GM18498 (cell line): ENCODE results near the gene MEX3C.

Source experiments
- ATAC-seq: cut with Tn5 transposase; IDR thresholded peaks from one replicate; pipeline ENCODE4 v1.9.1; 2021; ENCODE audit warnings: mild to moderate bottlenecking, moderate library complexity; ENCODE audit not compliant: unreplicated experiment

The MEX3C gene

GRCh38 chr18:51154431-51155063, 42.9 kb downstream of the MEX3C start:
- ATAC-seq: no peak

- peak; percentile 79 for ATAC-seq
These were observed 43.7 kb downstream of the MEX3C start for GRCh38 chr18:51153659-51154371.

GRCh38 chr18:51151568-51152511, 45.6 kb downstream of the MEX3C start:
- ATAC-seq: peak; percentile 31

GRCh38 chr18:51151185-51151567, 46.3 kb downstream of the MEX3C start:
- no peak for ATAC-seq

- no peak for ATAC-seq
These were observed 47.3 kb downstream of the MEX3C start for GRCh38 chr18:51150113-51150700.

- ATAC-seq: no peak
These were observed 47.8 kb downstream of the MEX3C start for GRCh38 chr18:51149670-51150069.

GRCh38 chr18:51146909-51147308, 50.6 kb downstream of the MEX3C start:
- no peak for ATAC-seq

GRCh38 chr18:51138936-51139335, 58.5 kb downstream of the MEX3C start:
- no peak for ATAC-seq

GRCh38 chr18:51137891-51138290, 59.6 kb downstream of the MEX3C start:
- no peak for ATAC-seq

GRCh38 chr18:51137026-51137729, 60.3 kb downstream of the MEX3C start:
- no peak for ATAC-seq

GRCh38 chr18:51135795-51136194, 61.7 kb downstream of the MEX3C start:
- ATAC-seq: peak; percentile 56

GRCh38 chr18:51135364-51135763, 62.1 kb downstream of the MEX3C start:
- ATAC-seq: no peak

GRCh38 chr18:51134721-51135120, 62.8 kb downstream of the MEX3C start:
- no peak for ATAC-seq

GRCh38 chr18:51133580-51134160, 63.8 kb downstream of the MEX3C start:
- no peak for ATAC-seq

- no peak for ATAC-seq
These were observed 65.1 kb downstream of the MEX3C start for GRCh38 chr18:51132256-51132935.

GRCh38 chr18:51128533-51128932, 68.9 kb downstream of the MEX3C start:
- ATAC-seq: no peak

- ATAC-seq: no peak
These were observed 69.8 kb downstream of the MEX3C start for GRCh38 chr18:51127664-51128063.

GRCh38 chr18:51125976-51126375, 71.5 kb downstream of the MEX3C start:
- ATAC-seq: no peak
